Right atrium auricular region (tissue), 2 donors: ENCODE measurements around the gene KBTBD4. TPM values are rescaled to one million over a fixed set of nuclear protein-coding genes. Genes with fewer than 3 reads are reported as not detected.

Experiments
- DNase-seq: peaks from one replicate; pipeline ENCODE4 v3.0.0-alpha.2; 2019; ENCODE audit warnings: low spot score
- H3K27ac ChIP-seq, 2 donors: fragments of 200-600 bp; sonication (generic); 1 replicate in 1 of 2; 2 replicates in 1 of 2; pipeline ENCODE4 v1.5.1; 2016 to 2019
- H3K27me3 ChIP-seq, 2 donors: fragments of 200-600 bp; sonication (generic); one replicate each; pipeline versions ENCODE4 v1.5.1 to v1.6.0; 2017 to 2019
- H3K36me3 ChIP-seq: fragments of 200-600 bp; sonication (generic); one replicate; pipeline ENCODE4 v1.5.1; 2016
- H3K4me1 ChIP-seq, 2 donors: fragments of 200-600 bp; sonication (generic); one replicate each; pipeline versions ENCODE4 v1.5.1 to v1.6.0; 2017 to 2019
- H3K4me3 ChIP-seq, 2 donors: fragments of 200-600 bp; sonication (generic); 1 replicate in 1 of 2; 2 replicates in 1 of 2; pipeline ENCODE4 v1.5.1; 2017 to 2019; ENCODE audit warnings: mild to moderate bottlenecking in 1 of 2, moderate library complexity in 1 of 2
- H3K9me3 ChIP-seq, 2 donors: fragments of 200-600 bp; sonication (generic); one replicate each; pipeline ENCODE4 v1.5.1; 2019
- CTCF ChIP-seq, 2 donors: fragments of 200-600 bp; sonication (generic); IDR thresholded peaks; one replicate each; pipeline ENCODE4 v1.5.1; 2019; ENCODE audit warnings: antibody characterized with exemption in 2 of 2
- total RNA-seq, 2 donors: library from RNA; depleted of rRNA; stranded (reverse); fragments of >200 nt; gene quantifications; one replicate each; pipeline ENCODE4 v1.1.0, GENCODE V29; 2016

The KBTBD4 gene
- total RNA-seq, 2 donors from 2014 or later: 11.7 to 21.7 TPM

GRCh38 chr11:47586098-47586855 is 7.5 kb upstream of the KBTBD4 start, which contains the start of gene FAM180B:
FAM180B (plus strand) TSS chr11:47586678; CDS start chr11:47586769, 91 bp downstream.
- peaks cover 0 to 4% of the 10 kb centered on the region in 2 donors for H3K4me1 ChIP-seq
- no peak for DNase-seq
- H3K27me3 ChIP-seq: peaks cover 3 to 4% of the 10 kb centered on the region in 2 donors
- H3K4me3 ChIP-seq: no peak within 1 kb of the TSS
- H3K36me3 ChIP-seq: peaks cover 39% of the 10 kb centered on the region
- no peaks in the 10 kb centered on the region for H3K9me3 ChIP-seq
- TF ChIP-seq CTCF (IDR thresholded peaks at IDR 0.05): no peak
- no peak within 1 kb of the TSS for H3K27ac ChIP-seq

- Histone ChIP-seq H3K4me1 (peaks cover 0 to 18% of the 10 kb centered on the region in 2 donors), H3K4me3 (no peak overlapping the region), H3K27me3 (no peaks in the 10 kb centered on the region), H3K9me3 (no peaks in the 10 kb centered on the region), H3K27ac (no peak overlapping the region), H3K36me3 (peaks cover 50% of the 10 kb centered on the region)
- no peak for DNase-seq
- TF ChIP-seq CTCF (IDR thresholded peaks at IDR 0.05): no peak
Observed at GRCh38 chr11:47583844-47584243, 5.1 kb upstream of the KBTBD4 start.

GRCh38 chr11:47577460-47578041 is 1.2 kb downstream of the KBTBD4 start:
- H3K9me3 ChIP-seq: no peaks in the 10 kb centered on the region
- H3K4me1 ChIP-seq: peaks cover 0 to 42% of the 10 kb centered on the region in 2 donors
- no peak for TF ChIP-seq CTCF (IDR thresholded peaks at IDR 0.05)
- no peak for DNase-seq
- no peaks in the 10 kb centered on the region for H3K27me3 ChIP-seq
- H3K4me3 ChIP-seq: peak overlapping the region in 1 of 2 donors; percentile 99
- no peak overlapping the region for H3K27ac ChIP-seq
- H3K36me3 ChIP-seq: peaks cover 55% of the 10 kb centered on the region

GRCh38 chr11:47573321-47573720 is 5.4 kb downstream of the KBTBD4 start:
- Histone ChIP-seq H3K36me3 (peaks cover 33% of the 10 kb centered on the region), H3K4me3 (no peak overlapping the region), H3K27ac (no peak overlapping the region), H3K27me3 (no peaks in the 10 kb centered on the region), H3K4me1 (peaks cover 0 to 37% of the 10 kb centered on the region in 2 donors), H3K9me3 (no peaks in the 10 kb centered on the region)
- no peak for DNase-seq
- TF ChIP-seq CTCF (IDR thresholded peaks at IDR 0.05): no peak

- H3K27me3 ChIP-seq: no peaks in the 10 kb centered on the region
- no peak overlapping the region for H3K4me3 ChIP-seq
- peaks cover 0 to 32% of the 10 kb centered on the region in 2 donors for H3K4me1 ChIP-seq
- DNase-seq: no peak
- no peaks in the 10 kb centered on the region for H3K9me3 ChIP-seq
- TF ChIP-seq CTCF (IDR thresholded peaks at IDR 0.05): no peak
- peak overlapping the region; percentile 17 to 37 for H3K27ac ChIP-seq
- H3K36me3 ChIP-seq: peaks cover 33% of the 10 kb centered on the region
Observed at GRCh38 chr11:47572715-47573255, 6.0 kb downstream of the KBTBD4 start.
